Subcutaneous adipose tissue (tissue), 4 donors: Measurements from ENCODE around the gene SRGAP3. TPM values are rescaled to one million over a fixed set of nuclear protein-coding genes. Genes with fewer than 3 reads are reported as not detected.

Experiments
- CTCF ChIP-seq: fragments of 450-650 bp; IDR thresholded peaks from one replicate; pipeline ENCODE4 v1.5.1; 2016; ENCODE audit warnings: low read depth, mild to moderate bottlenecking, control low read depth, antibody characterized with exemption, moderate library complexity
- total RNA-seq, 4 donors: library from RNA; depleted of rRNA; stranded (reverse); fragments of >200 nt; gene quantifications; one replicate each; pipeline ENCODE4 v1.1.0, GENCODE V29; 2016

SRGAP3 gene
- total RNA-seq, 4 donors from 2014 or later: 1.6 to 14.1 (median 8.9) TPM

DNA sequence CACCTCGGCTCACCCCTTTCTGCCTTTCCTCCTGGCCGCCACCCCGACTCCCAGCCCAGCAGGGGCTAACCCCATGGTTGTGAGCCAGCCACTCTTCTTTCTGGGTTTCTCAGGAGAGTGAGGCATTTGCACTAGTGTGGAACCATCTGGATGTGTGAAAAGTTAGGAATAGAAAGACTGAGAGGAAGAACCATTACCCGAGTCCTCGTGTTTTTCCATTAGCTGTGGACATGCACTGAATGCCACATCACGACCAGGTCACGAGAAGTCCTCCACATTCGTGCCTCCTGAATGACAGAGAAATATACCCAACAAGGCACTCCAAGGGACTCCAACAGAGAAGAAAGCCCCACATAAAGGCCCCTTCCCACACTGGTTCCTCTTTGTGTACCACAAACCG is 268.1 kb downstream of the SRGAP3 start:
- TF ChIP-seq CTCF: no peak

GRCh38 chr3:8980756-8981257 is 268.6 kb downstream of the SRGAP3 start:
- TF ChIP-seq CTCF: no peak

DNA sequence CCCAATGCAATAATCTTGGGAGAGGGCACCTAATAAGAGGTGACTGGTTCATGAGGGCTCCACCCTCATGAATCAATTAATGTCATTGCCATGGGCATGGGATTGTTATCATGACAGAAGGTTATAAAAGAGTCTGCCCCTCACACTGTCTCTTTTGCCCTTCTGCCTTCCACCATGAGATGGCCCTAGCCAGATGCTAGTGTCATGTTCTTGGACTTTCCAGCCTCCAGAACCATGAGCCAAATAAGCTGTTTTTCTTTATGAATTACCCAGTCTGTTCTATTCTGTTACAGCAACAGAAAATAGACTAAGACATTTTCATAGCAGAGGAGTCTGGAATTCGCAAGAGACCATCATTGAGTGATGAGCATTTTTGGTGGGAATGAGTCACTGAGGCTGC is 270.2 kb downstream of the SRGAP3 start:
- TF ChIP-seq CTCF: no peak

GRCh38 chr3:8978551-8978950 is 270.9 kb downstream of the SRGAP3 start:
- TF ChIP-seq CTCF: no peak

- TF ChIP-seq CTCF: no peak
Measured at GRCh38 chr3:8976540-8977182, 272.8 kb downstream of the SRGAP3 start.

GRCh38 chr3:8975081-8976020 is 274.1 kb downstream of the SRGAP3 start:
- no peak for TF ChIP-seq CTCF

GRCh38 chr3:8974458-8974857 is 275.0 kb downstream of the SRGAP3 start:
- TF ChIP-seq CTCF: no peak
